GM12878 (cell line): ENCODE measurements around the gene MYH10. TPM values are rescaled to one million over a fixed set of nuclear protein-coding genes. Genes with fewer than 3 reads are reported as not detected.

Source experiments
- ATAC-seq: fragments of 200-7000 bp; cut with Tn5 transposase; 3 replicates; pipeline ENCODE4 v1.9.1; 2020; ENCODE audit warnings: mild to moderate bottlenecking, moderate library complexity
- BruUV-seq: library from RNA; stranded (reverse); fragments of 400-500 nt; replicated peaks from 2 replicates; lab custom pipeline; 2021; lab: Mats Ljungman, UMichigan
- CTCF ChIA-PET: fragments of 300-600 bp; sonication (Branson Sonifier 250); formaldehyde crosslinking; extraction: SDS; loops from one replicate; lab custom pipeline; 2021; ENCODE audit warnings: inconsistent platforms; lab: Yijun Ruan, JAX
- POLR2A ChIA-PET: fragments of 350-600 bp; formaldehyde crosslinking; extraction: SDS; loops from one replicate; lab custom pipeline; 2021; ENCODE audit warnings: inconsistent platforms; lab: Charles Lee
- RAD21 ChIA-PET: fragments of 300-600 bp; sonication (Branson Sonifier 250); formaldehyde crosslinking; loops from one replicate; lab custom pipeline; 2023; ENCODE audit warnings: antibody characterized with exemption; ENCODE audit not compliant: unreplicated experiment; lab: Charles Lee
- SMC1A ChIA-PET: fragments of 300-600 bp; sonication (Branson Sonifier 250); formaldehyde crosslinking; loops from one replicate; lab custom pipeline; 2023; ENCODE audit not compliant: unreplicated experiment, uncharacterized antibody; lab: Charles Lee
- DNase-seq: peaks from one replicate; pipeline ENCODE4 v3.0.0-alpha.2; 2011; ENCODE audit warnings: low read depth, low spot score
- FAIRE-seq: peaks from 3 replicates; lab custom pipeline; 2011; peaks lifted over from hg19 to GRCh38; lab: Jason Lieb, UNC
- H2AFZ ChIP-seq: 2 replicates; pipeline ENCODE4 v1.6.0; 2011; ENCODE audit warnings: low read depth, low read length, control low read depth; ENCODE audit not compliant: control insufficient read depth
- H3K27ac ChIP-seq: 2 replicates; pipeline ENCODE4 v1.5.1; 2011; ENCODE audit warnings: control low read depth; ENCODE audit not compliant: control insufficient read depth, insufficient read depth
- H3K27me3 ChIP-seq, 2 experiments: replicated peaks in 1 of 2; 2 replicates each; pipeline versions ENCODE4 v1.6.0 to v1.6.1; 2011; ENCODE audit warnings: low read length in 1 of 2; ENCODE audit not compliant: control insufficient read depth in 2 of 2, insufficient read depth in 2 of 2
- H3K36me3 ChIP-seq, 2 experiments: 2 replicates each; pipeline ENCODE4 v1.5.1; 2011; ENCODE audit warnings: low read length in 1 of 2; ENCODE audit not compliant: control insufficient read depth in 2 of 2, insufficient read depth in 2 of 2
- H3K4me1 ChIP-seq: 2 replicates; pipeline ENCODE4 v1.6.1; 2011; ENCODE audit warnings: mild to moderate bottlenecking, low read length, moderate library complexity, mixed read lengths; ENCODE audit not compliant: control insufficient read depth, insufficient read depth
- H3K4me2 ChIP-seq: 2 replicates; pipeline ENCODE4 v1.6.0; 2011; ENCODE audit warnings: control low read depth; ENCODE audit not compliant: control insufficient read depth, insufficient read depth
- H3K4me3 ChIP-seq: fragments of 200-600 bp; sonication (generic); 2 replicates; pipeline ENCODE4 v1.5.1; 2016
- H3K79me2 ChIP-seq: 2 replicates; pipeline ENCODE4 v1.6.0; 2011; ENCODE audit warnings: low read length; ENCODE audit not compliant: control insufficient read depth, insufficient read depth
- H3K9ac ChIP-seq: 2 replicates; pipeline ENCODE4 v1.8.0; 2011; ENCODE audit warnings: low read length, control low read depth, mixed read lengths; ENCODE audit not compliant: control insufficient read depth, insufficient read depth
- H3K9me3 ChIP-seq: replicated peaks from 3 replicates; pipeline ENCODE4 v1.5.1; 2011; ENCODE audit warnings: mild to moderate bottlenecking, low read length; ENCODE audit not compliant: control insufficient read depth, insufficient read depth
- H4K20me1 ChIP-seq: 2 replicates; pipeline ENCODE4 v1.6.0; 2011; ENCODE audit not compliant: control insufficient read depth, insufficient read depth
- FOXM1 ChIP-seq: IDR thresholded peaks from 2 replicates; pipeline ENCODE4 v1.6.1; 2012; ENCODE audit warnings: low read depth, mild to moderate bottlenecking, inconsistent platforms, low read length, moderate library complexity
- IRF4 ChIP-seq: IDR thresholded peaks from 2 replicates; pipeline ENCODE4 v1.6.1; 2011; ENCODE audit warnings: low read depth, low read length
- MXI1 ChIP-seq: fragments of 150-350 bp; IDR thresholded peaks from 2 replicates; pipeline ENCODE4 v1.6.1; 2011; ENCODE audit warnings: low read depth, mild to moderate bottlenecking, inconsistent platforms, low read length, improper control_type of control experiment
- POLR2A ChIP-seq: IDR thresholded peaks from 2 replicates; pipeline ENCODE4 v1.6.1; 2011; ENCODE audit warnings: low read depth, mild to moderate bottlenecking, low read length
- SREBF2 ChIP-seq: IDR thresholded peaks from 2 replicates; pipeline ENCODE4 v1.6.1; 2012; ENCODE audit warnings: mild to moderate bottlenecking, low read length
- TAF1 ChIP-seq: IDR thresholded peaks from 2 replicates; pipeline ENCODE4 v1.6.1; 2011; ENCODE audit warnings: mild to moderate bottlenecking, low read depth, low read length, borderline replicate concordance
- WGBS: methylation state at CpG from one replicate; pipeline ENCODE4 v1.1.6; 2016; ENCODE audit warnings: low lambda C conversion rate; ENCODE audit not compliant: insufficient replicate concordance, insufficient coverage; ENCODE audit errors: missing lambda C conversion rate; 5-methylcytosine and 5-hydroxymethylcytosine counted together
- in situ Hi-C: fragments of 300-500 bp; cut with MboI; formaldehyde crosslinking; loops from 9 replicates; pipeline ENCODE4 v1.14.3; 2018; ENCODE audit warnings: mixed read lengths
- intact Hi-C: fragments of 100-400 bp; cut with micrococcal nuclease; formaldehyde crosslinking; loops from one replicate; pipeline ENCODE4 v1.14.2; 2022; ENCODE audit not compliant: unreplicated experiment
- polyA plus RNA-seq, 11 experiments: library from polyadenylated mRNA; depleted of rRNA in 4 of 11; unstranded in 6 of 11; stranded (reverse) in 5 of 11; fragments of >200 nt; fragmentation: Nextera tagmentation in 4 of 11; fragmentation: Illumina TruSeq in 1 of 11; extraction: Ambion mirVana in 4 of 11; extraction: Trizol in 1 of 11; gene quantifications; 1 replicate in 1 of 11; 2 replicates in 10 of 11; pipeline versions ENCODE4 v1.2.1 to v1.2.3, GENCODE V29; 2011 to 2016; ENCODE audit warnings: inconsistent platforms in 2 of 11, missing spikeins in 2 of 11, low read depth in 1 of 11
- total RNA-seq, 4 experiments: library from RNA; depleted of rRNA in 3 of 4; stranded (reverse); fragments of >200 nt in 3 of 4; fragmentation: Illumina TruSeq in 1 of 4; extraction: Trizol in 1 of 4; gene quantifications; 2 replicates each; pipeline versions ENCODE4 v1.2.1 to v1.2.3, GENCODE V29; 2013 to 2021
- TF ChIP-seq, protein P1 (sequence below): fragments of 450-650 bp; IDR thresholded peaks from 2 replicates; pipeline ENCODE4 v1.6.1; 2017; ENCODE audit warnings: mild to moderate bottlenecking, low read depth, inconsistent platforms; ENCODE audit not compliant: poor library complexity, severe bottlenecking
- TF ChIP-seq, protein P2 (sequence below): fragments of 450-650 bp; IDR thresholded peaks from 2 replicates; pipeline ENCODE4 v1.6.1; 2016; ENCODE audit warnings: mild to moderate bottlenecking
- TF ChIP-seq, protein P3 (sequence below): fragments of 450-650 bp; IDR thresholded peaks from 2 replicates; pipeline ENCODE4 v1.6.1; 2017; ENCODE audit warnings: mild to moderate bottlenecking, moderate library complexity
- TF ChIP-seq, protein P4 (sequence below): IDR thresholded peaks from 2 replicates; pipeline ENCODE4 v1.6.1; 2011; ENCODE audit warnings: low read depth, mild to moderate bottlenecking, low read length, moderate library complexity, borderline replicate concordance; ENCODE audit errors: extremely low read depth
- TF ChIP-seq, protein P5 (sequence below): fragments of 450-650 bp; IDR thresholded peaks from 2 replicates; pipeline ENCODE4 v1.6.1; 2017; ENCODE audit warnings: low read depth, mild to moderate bottlenecking, moderate library complexity

Gene MYH10
- total and polyA plus RNA-seq, 10 of the 15 experiments (the other 5 are each of a cell fraction or from before 2014, with no cell fraction given), result 0.33 to 7.1 (median 1.0) TPM

DNA sequence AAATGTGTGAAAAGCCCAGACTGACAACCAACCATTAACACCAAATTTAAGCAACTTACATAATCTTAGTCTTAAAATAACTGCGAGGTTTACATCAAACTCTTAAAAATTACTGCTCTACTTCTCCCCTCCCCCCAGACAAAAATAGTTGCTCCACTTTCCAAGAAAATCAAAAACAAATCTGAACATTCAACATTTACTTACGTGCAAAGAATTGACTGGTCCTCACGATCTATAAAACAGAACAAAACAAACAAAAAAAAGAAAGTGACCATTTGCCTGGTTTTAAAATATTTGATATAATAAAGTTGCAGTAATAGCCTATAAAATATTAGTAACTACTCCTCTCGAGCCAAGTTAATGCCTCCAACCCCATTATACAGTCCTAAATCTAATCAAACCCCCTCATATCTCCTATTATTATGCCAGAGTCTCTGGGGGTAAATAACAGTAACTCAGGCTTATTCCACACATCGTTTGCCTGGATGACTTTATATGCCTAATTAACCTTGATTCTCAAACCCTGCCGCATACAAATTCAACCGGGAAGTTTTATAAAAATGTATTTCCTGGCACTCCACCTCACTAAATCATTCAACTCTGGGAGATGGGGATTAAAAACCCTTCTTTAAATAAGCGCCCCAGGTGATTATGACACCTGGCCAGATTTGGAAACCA lies 41.5 kb downstream of the MYH10 start (continued):
- TF ChIP-seq, protein P1, sequence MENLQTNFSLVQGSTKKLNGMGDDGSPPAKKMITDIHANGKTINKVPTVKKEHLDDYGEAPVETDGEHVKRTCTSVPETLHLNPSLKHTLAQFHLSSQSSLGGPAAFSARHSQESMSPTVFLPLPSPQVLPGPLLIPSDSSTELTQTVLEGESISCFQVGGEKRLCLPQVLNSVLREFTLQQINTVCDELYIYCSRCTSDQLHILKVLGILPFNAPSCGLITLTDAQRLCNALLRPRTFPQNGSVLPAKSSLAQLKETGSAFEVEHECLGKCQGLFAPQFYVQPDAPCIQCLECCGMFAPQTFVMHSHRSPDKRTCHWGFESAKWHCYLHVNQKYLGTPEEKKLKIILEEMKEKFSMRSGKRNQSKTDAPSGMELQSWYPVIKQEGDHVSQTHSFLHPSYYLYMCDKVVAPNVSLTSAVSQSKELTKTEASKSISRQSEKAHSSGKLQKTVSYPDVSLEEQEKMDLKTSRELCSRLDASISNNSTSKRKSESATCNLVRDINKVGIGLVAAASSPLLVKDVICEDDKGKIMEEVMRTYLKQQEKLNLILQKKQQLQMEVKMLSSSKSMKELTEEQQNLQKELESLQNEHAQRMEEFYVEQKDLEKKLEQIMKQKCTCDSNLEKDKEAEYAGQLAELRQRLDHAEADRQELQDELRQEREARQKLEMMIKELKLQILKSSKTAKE, result no peak
- TF ChIP-seq, all 136 proteins: peak for 0

DNA sequence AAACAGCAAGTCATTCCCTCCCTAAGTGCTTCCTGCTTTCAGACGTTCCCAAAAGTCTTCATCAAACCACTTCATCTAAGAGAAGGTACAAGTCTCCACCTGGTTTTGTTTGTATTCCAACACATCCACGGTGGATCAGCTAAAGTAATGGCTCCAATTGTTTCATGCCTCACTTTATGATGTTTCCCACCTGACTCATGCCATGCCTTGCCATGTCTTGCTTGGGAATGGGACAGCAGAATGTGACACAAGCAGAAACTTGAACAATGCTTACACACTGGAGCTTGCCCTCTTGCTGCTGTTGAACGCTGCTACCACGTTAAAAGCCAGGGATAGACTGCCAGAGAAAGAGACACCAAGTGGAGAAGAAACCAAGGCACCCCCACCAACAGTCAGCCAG lies 43.8 kb downstream of the MYH10 start:
- ChIA-PET CTCF (interaction anchor here (0.5 kb wide), 1 partner anchor 222 kb away, joined by 3 read pairs; no protein-coding TSS in a partner anchor), RAD21 (no interaction called here), SMC1A (no interaction called here), POLR2A (no interaction called here)
- Histone ChIP-seq H3K79me2 (no peaks in the 10 kb centered on the region), H3K4me1 (peaks cover 7% of the 10 kb centered on the region; the same call in 1 of the 2 replicates), H3K36me3 (no peaks in the 10 kb centered on the region), H3K27ac (no peak overlapping the region), H3K9me3 (no peaks in the 10 kb centered on the region), H3K9ac (no peak overlapping the region), H3K4me2 (no peak overlapping the region), H3K4me3 (no peak overlapping the region), H3K27me3 (no peaks in the 10 kb centered on the region), H4K20me1 (no peaks in the 10 kb centered on the region), H2AFZ (no peak overlapping the region)
- intact Hi-C loops (loop anchor here (10.0 kb wide), 1 partner anchor 408 kb away; no protein-coding TSS in a partner anchor), in situ Hi-C loops (no loop called here)
- ATAC-seq, result no peak
- FAIRE-seq, result no peak
- no TSS peak for BruUV-seq
- no peak for DNase-seq
- 5% methylated on average over 4 of the region's 4 CpGs for WGBS
- no peak for TF ChIP-seq SREBF2
- no peak for TF ChIP-seq POLR2A
- TF ChIP-seq, protein P2, sequence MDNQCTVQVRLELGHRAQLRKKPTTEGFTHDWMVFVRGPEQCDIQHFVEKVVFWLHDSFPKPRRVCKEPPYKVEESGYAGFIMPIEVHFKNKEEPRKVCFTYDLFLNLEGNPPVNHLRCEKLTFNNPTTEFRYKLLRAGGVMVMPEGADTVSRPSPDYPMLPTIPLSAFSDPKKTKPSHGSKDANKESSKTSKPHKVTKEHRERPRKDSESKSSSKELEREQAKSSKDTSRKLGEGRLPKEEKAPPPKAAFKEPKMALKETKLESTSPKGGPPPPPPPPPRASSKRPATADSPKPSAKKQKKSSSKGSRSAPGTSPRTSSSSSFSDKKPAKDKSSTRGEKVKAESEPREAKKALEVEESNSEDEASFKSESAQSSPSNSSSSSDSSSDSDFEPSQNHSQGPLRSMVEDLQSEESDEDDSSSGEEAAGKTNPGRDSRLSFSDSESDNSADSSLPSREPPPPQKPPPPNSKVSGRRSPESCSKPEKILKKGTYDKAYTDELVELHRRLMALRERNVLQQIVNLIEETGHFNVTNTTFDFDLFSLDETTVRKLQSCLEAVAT, result no peak
- TF ChIP-seq, protein P3, sequence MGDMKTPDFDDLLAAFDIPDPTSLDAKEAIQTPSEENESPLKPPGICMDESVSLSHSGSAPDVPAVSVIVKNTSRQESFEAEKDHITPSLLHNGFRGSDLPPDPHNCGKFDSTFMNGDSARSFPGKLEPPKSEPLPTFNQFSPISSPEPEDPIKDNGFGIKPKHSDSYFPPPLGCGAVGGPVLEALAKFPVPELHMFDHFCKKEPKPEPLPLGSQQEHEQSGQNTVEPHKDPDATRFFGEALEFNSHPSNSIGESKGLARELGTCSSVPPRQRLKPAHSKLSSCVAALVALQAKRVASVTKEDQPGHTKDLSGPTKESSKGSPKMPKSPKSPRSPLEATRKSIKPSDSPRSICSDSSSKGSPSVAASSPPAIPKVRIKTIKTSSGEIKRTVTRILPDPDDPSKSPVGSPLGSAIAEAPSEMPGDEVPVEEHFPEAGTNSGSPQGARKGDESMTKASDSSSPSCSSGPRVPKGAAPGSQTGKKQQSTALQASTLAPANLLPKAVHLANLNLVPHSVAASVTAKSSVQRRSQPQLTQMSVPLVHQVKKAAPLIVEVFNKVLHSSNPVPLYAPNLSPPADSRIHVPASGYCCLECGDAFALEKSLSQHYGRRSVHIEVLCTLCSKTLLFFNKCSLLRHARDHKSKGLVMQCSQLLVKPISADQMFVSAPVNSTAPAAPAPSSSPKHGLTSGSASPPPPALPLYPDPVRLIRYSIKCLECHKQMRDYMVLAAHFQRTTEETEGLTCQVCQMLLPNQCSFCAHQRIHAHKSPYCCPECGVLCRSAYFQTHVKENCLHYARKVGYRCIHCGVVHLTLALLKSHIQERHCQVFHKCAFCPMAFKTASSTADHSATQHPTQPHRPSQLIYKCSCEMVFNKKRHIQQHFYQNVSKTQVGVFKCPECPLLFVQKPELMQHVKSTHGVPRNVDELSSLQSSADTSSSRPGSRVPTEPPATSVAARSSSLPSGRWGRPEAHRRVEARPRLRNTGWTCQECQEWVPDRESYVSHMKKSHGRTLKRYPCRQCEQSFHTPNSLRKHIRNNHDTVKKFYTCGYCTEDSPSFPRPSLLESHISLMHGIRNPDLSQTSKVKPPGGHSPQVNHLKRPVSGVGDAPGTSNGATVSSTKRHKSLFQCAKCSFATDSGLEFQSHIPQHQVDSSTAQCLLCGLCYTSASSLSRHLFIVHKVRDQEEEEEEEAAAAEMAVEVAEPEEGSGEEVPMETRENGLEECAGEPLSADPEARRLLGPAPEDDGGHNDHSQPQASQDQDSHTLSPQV, result no peak
- no peak for TF ChIP-seq TAF1
- TF ChIP-seq IRF4, result no peak
- TF ChIP-seq FOXM1, result no peak
- no peak for TF ChIP-seq MXI1
- TF ChIP-seq, protein P4, sequence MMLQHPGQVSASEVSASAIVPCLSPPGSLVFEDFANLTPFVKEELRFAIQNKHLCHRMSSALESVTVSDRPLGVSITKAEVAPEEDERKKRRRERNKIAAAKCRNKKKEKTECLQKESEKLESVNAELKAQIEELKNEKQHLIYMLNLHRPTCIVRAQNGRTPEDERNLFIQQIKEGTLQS, result no peak
- TF ChIP-seq, protein P5, sequence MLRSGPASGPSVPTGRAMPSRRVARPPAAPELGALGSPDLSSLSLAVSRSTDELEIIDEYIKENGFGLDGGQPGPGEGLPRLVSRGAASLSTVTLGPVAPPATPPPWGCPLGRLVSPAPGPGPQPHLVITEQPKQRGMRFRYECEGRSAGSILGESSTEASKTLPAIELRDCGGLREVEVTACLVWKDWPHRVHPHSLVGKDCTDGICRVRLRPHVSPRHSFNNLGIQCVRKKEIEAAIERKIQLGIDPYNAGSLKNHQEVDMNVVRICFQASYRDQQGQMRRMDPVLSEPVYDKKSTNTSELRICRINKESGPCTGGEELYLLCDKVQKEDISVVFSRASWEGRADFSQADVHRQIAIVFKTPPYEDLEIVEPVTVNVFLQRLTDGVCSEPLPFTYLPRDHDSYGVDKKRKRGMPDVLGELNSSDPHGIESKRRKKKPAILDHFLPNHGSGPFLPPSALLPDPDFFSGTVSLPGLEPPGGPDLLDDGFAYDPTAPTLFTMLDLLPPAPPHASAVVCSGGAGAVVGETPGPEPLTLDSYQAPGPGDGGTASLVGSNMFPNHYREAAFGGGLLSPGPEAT, result no peak
